GM18526 (cell line): ENCODE data around the gene CYBC1.

Source experiments
- POLR2A ChIP-seq: IDR thresholded peaks from 3 replicates; pipeline ENCODE4 v1.6.1; 2011; ENCODE audit not compliant: insufficient read length; ENCODE audit errors: extremely low read depth

CYBC1 gene

GRCh38 chr17:82450357-82451106, at the start of gene CYBC1:
TSS of gene CYBC1 (minus strand) at chr17:82450752. CDS start at chr17:82449254, 1,498 bp downstream.
- peak; percentile 94 for TF ChIP-seq POLR2A

GRCh38 chr17:82497483-82498405, 47.2 kb upstream of the CYBC1 start:
- TF ChIP-seq POLR2A: peak; percentile 16

- peak; percentile 52 for TF ChIP-seq POLR2A
Measured at GRCh38 chr17:82496529-82497434, 46.2 kb upstream of the CYBC1 start.

DNA sequence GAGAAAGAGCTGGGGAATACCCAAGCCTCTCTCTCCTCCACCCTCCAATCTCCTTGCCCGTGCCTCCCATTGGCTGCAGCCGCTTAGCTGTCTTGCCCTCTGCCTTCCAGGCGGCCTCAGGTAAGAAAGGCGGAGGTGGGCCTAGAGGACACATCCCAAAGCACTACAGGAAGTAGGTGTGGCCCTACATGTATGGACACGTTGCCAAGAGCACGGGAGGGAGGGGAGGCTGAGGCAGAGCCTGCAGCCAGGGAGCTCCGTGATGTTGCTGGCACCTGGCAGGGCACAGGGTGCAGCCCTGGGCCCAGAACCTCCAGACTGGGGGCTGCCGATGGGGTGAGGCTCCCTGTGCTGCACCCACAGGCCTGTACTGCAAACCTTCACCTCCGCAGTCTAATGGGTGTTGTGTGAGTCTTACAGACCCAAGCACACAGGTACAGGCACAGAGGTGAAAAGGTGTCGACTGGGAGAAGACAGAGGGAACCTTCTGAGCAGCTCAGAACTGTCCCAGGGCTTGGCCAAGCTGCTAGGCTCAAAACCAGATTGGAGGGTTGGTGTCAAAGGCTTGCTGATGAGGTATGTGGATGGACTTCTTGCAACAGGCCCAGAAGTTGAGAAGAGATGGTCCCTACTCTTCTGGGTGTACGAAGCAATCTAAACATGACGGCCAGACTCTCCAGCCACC, 45.4 kb upstream of the CYBC1 start:
- TF ChIP-seq POLR2A: no peak

GRCh38 chr17:82494236-82495055, 43.9 kb upstream of the CYBC1 start:
- no peak for TF ChIP-seq POLR2A

DNA sequence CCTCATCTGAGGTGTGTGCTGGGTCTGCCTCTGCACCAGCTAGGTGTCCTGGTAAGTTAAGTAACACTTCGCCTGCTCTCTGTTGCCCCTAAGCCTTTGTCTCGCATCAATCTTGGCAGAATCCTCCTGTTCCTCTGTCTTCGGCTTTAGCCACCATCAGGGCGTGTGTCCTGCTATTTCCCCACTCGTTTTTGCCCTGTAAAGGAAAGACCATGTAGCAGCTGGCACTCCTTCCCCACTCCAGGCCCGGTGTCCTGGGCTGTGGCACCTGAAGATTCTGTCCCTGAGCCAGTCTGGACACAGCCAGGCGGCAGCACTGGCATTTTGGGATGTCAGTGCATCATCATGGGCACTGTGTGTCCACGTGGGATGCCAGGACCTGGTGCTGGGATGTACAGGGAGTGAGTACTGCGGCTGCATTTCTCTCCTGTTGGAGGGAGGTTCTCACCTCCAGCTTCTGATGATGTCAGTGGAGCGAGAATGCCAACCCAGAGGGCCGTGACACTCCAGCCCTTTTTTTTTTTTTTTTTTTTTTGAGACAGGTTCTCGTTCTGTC, 42.8 kb upstream of the CYBC1 start:
- TF ChIP-seq POLR2A: no peak

- no peak for TF ChIP-seq POLR2A
Measured at GRCh38 chr17:82492643-82493225, 42.2 kb upstream of the CYBC1 start.

GRCh38 chr17:82491533-82491932, 41.0 kb upstream of the CYBC1 start:
- no peak for TF ChIP-seq POLR2A

GRCh38 chr17:82491196-82491530, 40.6 kb upstream of the CYBC1 start:
- TF ChIP-seq POLR2A: no peak

DNA sequence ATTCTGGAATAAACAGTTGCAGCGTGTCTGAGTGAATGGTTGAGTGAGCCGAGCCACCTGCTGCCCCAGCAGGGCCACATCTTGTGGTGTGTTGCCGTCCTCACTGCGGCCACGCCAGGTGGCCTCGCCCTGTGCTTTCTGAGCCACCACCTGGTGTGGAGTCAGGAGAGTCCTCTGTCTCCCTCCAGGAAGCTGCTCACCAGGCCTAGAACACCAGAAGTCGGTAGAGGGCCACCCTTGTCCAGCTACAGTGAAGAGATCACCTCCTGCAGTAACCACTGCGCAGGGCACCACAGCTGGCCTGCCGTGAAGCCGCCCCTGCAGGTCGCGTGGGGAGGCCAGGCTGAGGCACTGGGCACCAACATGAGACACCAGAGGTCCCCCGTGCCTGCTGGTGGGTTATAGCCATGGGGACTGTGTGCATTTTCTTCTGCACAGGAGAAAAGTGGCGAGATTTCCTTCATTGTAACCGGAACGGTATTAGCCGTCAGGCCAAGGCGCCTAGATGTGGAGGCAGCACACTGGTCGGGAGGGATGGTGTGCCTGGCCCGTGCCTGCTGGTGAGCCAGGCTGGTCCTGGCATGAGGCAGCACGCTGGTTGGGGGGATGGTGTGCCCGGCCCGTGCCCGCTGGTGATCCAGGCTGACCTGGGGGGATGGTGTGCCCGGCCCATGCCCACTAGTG, 40.1 kb upstream of the CYBC1 start:
- no peak for TF ChIP-seq POLR2A

DNA sequence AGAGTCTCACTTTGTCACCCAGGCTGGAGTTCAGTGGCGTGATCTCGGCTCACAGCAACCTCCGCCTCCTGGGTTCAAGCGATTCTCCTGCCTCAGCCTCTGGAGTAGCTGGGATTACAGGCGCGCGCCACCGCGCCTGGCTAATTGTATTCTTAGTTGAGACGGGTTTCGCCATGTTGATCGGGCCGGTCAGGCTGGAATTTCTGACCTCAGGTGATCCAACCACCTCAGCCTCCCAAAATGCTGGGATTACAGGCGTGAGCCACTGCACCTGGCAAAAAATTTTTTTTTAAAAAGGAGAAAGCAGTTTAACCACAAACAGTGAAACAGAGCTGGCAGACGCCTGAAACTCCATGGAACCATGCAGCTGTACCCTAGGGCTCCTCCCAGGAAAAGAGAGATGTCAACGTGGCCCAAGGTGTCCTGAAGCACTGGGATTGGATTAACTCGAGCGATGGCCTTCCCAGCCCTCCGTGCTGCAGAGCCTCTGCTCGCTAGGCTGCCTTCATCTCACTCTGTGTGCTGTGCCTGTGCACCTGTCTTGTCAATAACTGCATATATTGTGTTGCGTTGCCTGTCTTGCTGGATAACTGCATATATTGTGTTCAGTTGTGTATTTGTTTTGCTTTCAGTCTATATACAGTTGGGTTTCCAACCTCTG, 39.4 kb upstream of the CYBC1 start:
- TF ChIP-seq POLR2A: no peak

GRCh38 chr17:82489117-82489516, 38.6 kb upstream of the CYBC1 start:
- no peak for TF ChIP-seq POLR2A
